Activated CD4-positive, alpha-beta T cell treated with anti-CD3 and anti-CD28 coated beads, Interleukin-2, amount 10 ng/mL, durations not matched to agents 24 days and 14 days (primary cell): ENCODE results near the gene CEP104. TPM values are rescaled to one million over a fixed set of nuclear protein-coding genes. Genes with fewer than 3 reads are reported as not detected.

ENCODE experiments used
- DNase-seq: peaks from one replicate; pipeline ENCODE4 v3.0.0; 2022
- H3K27ac Mint-ChIP-seq: one replicate; pipeline ENCODE4 v1.8.0; 2022; ENCODE audit warnings: mild to moderate bottlenecking, mixed read lengths
- H3K27me3 Mint-ChIP-seq: one replicate; pipeline ENCODE4 v1.8.0; 2022; ENCODE audit warnings: mixed read lengths
- H3K36me3 Mint-ChIP-seq: one replicate; pipeline ENCODE4 v1.8.0; 2022; ENCODE audit warnings: low read depth, mild to moderate bottlenecking, mixed read lengths
- H3K4me1 Mint-ChIP-seq: one replicate; pipeline ENCODE4 v1.8.0; 2021; ENCODE audit warnings: mixed read lengths
- H3K4me3 Mint-ChIP-seq: one replicate; pipeline ENCODE4 v1.8.0; 2022; ENCODE audit warnings: mild to moderate bottlenecking, moderate library complexity, mixed read lengths
- H3K9me3 Mint-ChIP-seq: one replicate; pipeline ENCODE4 v1.8.0; 2021; ENCODE audit warnings: mixed read lengths
- intact Hi-C: fragments of 100-400 bp; cut with micrococcal nuclease; formaldehyde crosslinking; loops from one replicate; pipeline ENCODE4 v1.15.1; 2023
- total RNA-seq: library from RNA; stranded (reverse); gene quantifications from 2 replicates; pipeline ENCODE4 v1.2.3, GENCODE V29; 2022

Gene CEP104
- total RNA-seq, 1 donor from 2014 or later = 48.1 TPM

GRCh38 chr1:3886691-3887090 lies 29.7 kb upstream of the CEP104 start:
- no peak for DNase-seq
- H3K27ac Mint-ChIP-seq = no peak overlapping the region
- H3K36me3 Mint-ChIP-seq = peaks cover 51% of the 10 kb centered on the region
- no peak overlapping the region for H3K4me3 Mint-ChIP-seq
- intact Hi-C loops = no loop called here
- no peaks in the 10 kb centered on the region for H3K9me3 Mint-ChIP-seq
- no peaks in the 10 kb centered on the region for H3K27me3 Mint-ChIP-seq
- H3K4me1 Mint-ChIP-seq = peaks cover 18% of the 10 kb centered on the region

GRCh38 chr1:3886106-3886670 lies 29.2 kb upstream of the CEP104 start:
- H3K36me3 Mint-ChIP-seq = peaks cover 48% of the 10 kb centered on the region
- peaks cover 14% of the 10 kb centered on the region for H3K4me1 Mint-ChIP-seq
- H3K27ac Mint-ChIP-seq = no peak overlapping the region
- H3K27me3 Mint-ChIP-seq = no peaks in the 10 kb centered on the region
- H3K4me3 Mint-ChIP-seq = no peak overlapping the region
- H3K9me3 Mint-ChIP-seq = no peaks in the 10 kb centered on the region
- intact Hi-C loops = no loop called here
- no peak for DNase-seq

- Mint-ChIP-seq H3K27me3 (no peaks in the 10 kb centered on the region), H3K27ac (no peak overlapping the region), H3K4me3 (no peak overlapping the region), H3K9me3 (no peaks in the 10 kb centered on the region), H3K4me1 (peaks cover 9% of the 10 kb centered on the region), H3K36me3 (peaks cover 47% of the 10 kb centered on the region)
- DNase-seq = no peak
- intact Hi-C loops = no loop called here
These were observed 28.6 kb upstream of the CEP104 start for GRCh38 chr1:3885611-3886010.

GRCh38 chr1:3884966-3885365 lies 28.0 kb upstream of the CEP104 start:
- Mint-ChIP-seq H3K27me3 (no peaks in the 10 kb centered on the region), H3K9me3 (no peaks in the 10 kb centered on the region), H3K4me3 (no peak overlapping the region), H3K4me1 (peaks cover 3% of the 10 kb centered on the region), H3K27ac (no peak overlapping the region), H3K36me3 (peaks cover 40% of the 10 kb centered on the region)
- intact Hi-C loops = no loop called here
- DNase-seq = no peak

GRCh38 chr1:3883194-3883925 lies 26.3 kb upstream of the CEP104 start:
- H3K36me3 Mint-ChIP-seq = peaks cover 44% of the 10 kb centered on the region
- no peak overlapping the region for H3K4me3 Mint-ChIP-seq
- H3K4me1 Mint-ChIP-seq = no peaks in the 10 kb centered on the region
- no peaks in the 10 kb centered on the region for H3K27me3 Mint-ChIP-seq
- DNase-seq = no peak
- intact Hi-C loops = no loop called here
- peaks cover 10% of the 10 kb centered on the region for H3K9me3 Mint-ChIP-seq
- H3K27ac Mint-ChIP-seq = no peak overlapping the region

- H3K36me3 Mint-ChIP-seq = peaks cover 41% of the 10 kb centered on the region
- intact Hi-C loops = no loop called here
- no peak overlapping the region for H3K27ac Mint-ChIP-seq
- H3K4me3 Mint-ChIP-seq = no peak overlapping the region
- H3K4me1 Mint-ChIP-seq = no peaks in the 10 kb centered on the region
- H3K9me3 Mint-ChIP-seq = peaks cover 10% of the 10 kb centered on the region
- no peaks in the 10 kb centered on the region for H3K27me3 Mint-ChIP-seq
- no peak for DNase-seq
These were observed 24.1 kb upstream of the CEP104 start for GRCh38 chr1:3881193-3881480.

- no peak for DNase-seq
- Mint-ChIP-seq H3K4me1 (no peaks in the 10 kb centered on the region), H3K27me3 (no peaks in the 10 kb centered on the region), H3K36me3 (peaks cover 45% of the 10 kb centered on the region), H3K9me3 (peaks cover 10% of the 10 kb centered on the region), H3K27ac (no peak overlapping the region), H3K4me3 (no peak overlapping the region)
- intact Hi-C loops = no loop called here
These were observed 23.6 kb upstream of the CEP104 start for GRCh38 chr1:3880429-3881192.

- Mint-ChIP-seq H3K4me1 (no peaks in the 10 kb centered on the region), H3K4me3 (no peak overlapping the region), H3K27me3 (no peaks in the 10 kb centered on the region), H3K9me3 (peaks cover 10% of the 10 kb centered on the region), H3K27ac (no peak overlapping the region), H3K36me3 (peaks cover 50% of the 10 kb centered on the region)
- no peak for DNase-seq
- intact Hi-C loops = no loop called here
These were observed 22.9 kb upstream of the CEP104 start for GRCh38 chr1:3879787-3880428.

- Mint-ChIP-seq H3K9me3 (peaks cover 10% of the 10 kb centered on the region), H3K27ac (no peak overlapping the region), H3K27me3 (no peaks in the 10 kb centered on the region), H3K4me1 (no peaks in the 10 kb centered on the region), H3K4me3 (no peak overlapping the region), H3K36me3 (peaks cover 42% of the 10 kb centered on the region)
- DNase-seq = no peak
- intact Hi-C loops = no loop called here
These were observed 22.1 kb upstream of the CEP104 start for GRCh38 chr1:3879099-3879498.

- no peak for DNase-seq
- intact Hi-C loops = no loop called here
- H3K36me3 Mint-ChIP-seq = peaks cover 45% of the 10 kb centered on the region
- H3K27me3 Mint-ChIP-seq = no peaks in the 10 kb centered on the region
- no peaks in the 10 kb centered on the region for H3K4me1 Mint-ChIP-seq
- H3K4me3 Mint-ChIP-seq = no peak overlapping the region
- peaks cover 10% of the 10 kb centered on the region for H3K9me3 Mint-ChIP-seq
- H3K27ac Mint-ChIP-seq = no peak overlapping the region
These were observed 19.7 kb upstream of the CEP104 start for GRCh38 chr1:3876716-3877115.

GRCh38 chr1:3874736-3875135 lies 17.7 kb upstream of the CEP104 start:
- Mint-ChIP-seq H3K9me3 (peaks cover 10% of the 10 kb centered on the region), H3K4me1 (no peaks in the 10 kb centered on the region), H3K27me3 (no peaks in the 10 kb centered on the region), H3K4me3 (no peak overlapping the region), H3K36me3 (peaks cover 46% of the 10 kb centered on the region), H3K27ac (no peak overlapping the region)
- DNase-seq = no peak
- intact Hi-C loops = no loop called here

- H3K36me3 Mint-ChIP-seq = peaks cover 41% of the 10 kb centered on the region
- intact Hi-C loops = no loop called here
- no peak overlapping the region for H3K27ac Mint-ChIP-seq
- no peaks in the 10 kb centered on the region for H3K27me3 Mint-ChIP-seq
- H3K4me1 Mint-ChIP-seq = no peaks in the 10 kb centered on the region
- no peak for DNase-seq
- H3K9me3 Mint-ChIP-seq = no peaks in the 10 kb centered on the region
- H3K4me3 Mint-ChIP-seq = no peak overlapping the region
These were observed 15.5 kb upstream of the CEP104 start for GRCh38 chr1:3872546-3872945.

GRCh38 chr1:3871451-3871805 lies 14.4 kb upstream of the CEP104 start:
- Mint-ChIP-seq H3K9me3 (no peaks in the 10 kb centered on the region), H3K27ac (no peak overlapping the region), H3K27me3 (no peaks in the 10 kb centered on the region), H3K36me3 (peaks cover 45% of the 10 kb centered on the region), H3K4me3 (no peak overlapping the region), H3K4me1 (no peaks in the 10 kb centered on the region)
- intact Hi-C loops = no loop called here
- DNase-seq = no peak

- Mint-ChIP-seq H3K9me3 (no peaks in the 10 kb centered on the region), H3K4me1 (no peaks in the 10 kb centered on the region), H3K36me3 (peaks cover 33% of the 10 kb centered on the region), H3K27ac (no peak overlapping the region), H3K27me3 (no peaks in the 10 kb centered on the region), H3K4me3 (no peak overlapping the region)
- intact Hi-C loops = no loop called here
- no peak for DNase-seq
These were observed 12.8 kb upstream of the CEP104 start for GRCh38 chr1:3869751-3870301.
